GM19324 (cell line): ENCODE data around the gene C11orf86.
"Not testable (repeated sequence)": the region's sequence is repeated elsewhere in the genome, so short reads cannot be mapped to it uniquely, and the experiment has no call there.

Experiments
- ATAC-seq: cut with Tn5 transposase; IDR thresholded peaks from one replicate; pipeline ENCODE4 v1.9.1; 2021; ENCODE audit warnings: mild to moderate bottlenecking, moderate library complexity; ENCODE audit not compliant: unreplicated experiment, low FRiP score

The C11orf86 gene, protein sequence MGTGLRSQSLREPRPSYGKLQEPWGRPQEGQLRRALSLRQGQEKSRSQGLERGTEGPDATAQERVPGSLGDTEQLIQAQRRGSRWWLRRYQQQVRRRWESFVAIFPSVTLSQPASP

DNA sequence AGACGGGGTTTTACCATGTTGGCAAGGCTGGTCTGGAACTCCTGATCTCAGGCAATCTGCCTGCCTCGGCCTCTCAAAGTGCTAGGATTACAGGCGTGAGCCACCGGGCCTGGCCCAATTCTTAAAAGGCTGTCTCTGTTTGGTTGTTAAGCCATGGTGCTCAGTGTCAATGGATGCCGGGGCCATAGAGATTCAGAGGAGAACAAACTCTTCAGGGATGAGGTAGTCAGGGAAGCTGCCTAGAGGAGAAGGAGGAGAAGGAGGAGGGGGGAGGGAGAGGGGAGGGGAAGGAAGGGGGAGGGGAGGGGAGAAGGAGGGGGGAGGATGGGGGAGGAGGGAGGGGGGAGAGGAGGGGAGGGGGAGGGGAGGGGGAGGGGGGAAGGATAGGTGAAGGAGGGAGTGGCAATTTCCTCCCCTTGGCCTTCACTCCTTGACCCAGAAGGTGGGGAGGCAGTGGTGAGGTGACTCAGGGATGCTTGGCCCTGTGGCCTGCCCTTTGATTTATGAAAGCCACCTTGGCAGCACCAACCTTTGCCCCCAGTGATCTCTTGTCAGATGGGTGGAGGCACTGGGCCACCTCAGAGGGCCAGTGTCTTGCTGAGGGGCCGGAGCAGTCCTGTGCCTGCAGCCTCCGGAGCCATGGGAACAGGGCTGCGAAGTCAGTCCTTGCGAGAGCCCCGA, at the start of gene C11orf86:
Gene C11orf86 (plus strand): TSS at position 581 of the 681 bp plus-strand sequence. CDS start 59 bp downstream, at position 640.
- no peak for ATAC-seq

DNA sequence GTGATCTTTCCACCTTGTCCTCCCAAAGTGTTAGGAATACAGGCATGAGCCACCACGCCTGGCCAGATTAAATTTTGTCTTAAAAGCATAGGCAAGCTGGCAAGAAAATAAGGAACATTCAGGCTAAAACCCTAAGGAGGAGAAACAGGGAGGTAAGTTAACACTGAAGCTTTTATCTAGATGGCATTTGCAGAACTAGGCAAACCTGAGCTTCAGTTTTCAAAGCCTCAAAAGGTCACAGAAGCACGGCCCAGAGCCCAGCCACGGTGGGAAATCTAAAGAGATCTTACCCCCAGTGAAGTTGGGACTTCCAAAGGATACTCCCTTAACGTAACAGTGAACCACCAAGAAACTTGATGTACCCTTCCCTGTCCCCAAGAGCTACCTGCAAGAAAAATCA, 45.4 kb upstream of the C11orf86 start:
- no peak for ATAC-seq

DNA sequence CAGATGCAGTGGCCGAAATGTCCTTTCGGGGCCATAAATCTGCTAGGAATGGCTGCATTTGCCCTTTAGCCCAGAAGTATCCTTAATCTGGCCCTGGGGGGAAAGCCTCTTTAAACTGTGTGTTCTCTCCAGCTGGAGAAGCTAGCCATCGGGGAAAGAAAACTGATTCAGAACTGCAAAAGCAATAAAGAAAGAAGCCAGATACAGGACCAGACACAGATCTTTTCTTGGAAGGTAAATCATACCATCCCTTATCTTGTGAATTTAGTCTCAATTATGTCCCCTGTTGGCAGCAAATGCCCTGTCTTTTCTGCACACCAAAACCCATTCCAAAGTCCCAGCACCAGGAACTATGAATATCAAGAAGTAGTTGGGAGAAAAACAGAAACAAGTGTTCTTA, 42.6 kb upstream of the C11orf86 start:
- no peak for ATAC-seq

- ATAC-seq, result no peak
Observed at GRCh38 chr11:66933531-66933930, 41.6 kb upstream of the C11orf86 start.

DNA sequence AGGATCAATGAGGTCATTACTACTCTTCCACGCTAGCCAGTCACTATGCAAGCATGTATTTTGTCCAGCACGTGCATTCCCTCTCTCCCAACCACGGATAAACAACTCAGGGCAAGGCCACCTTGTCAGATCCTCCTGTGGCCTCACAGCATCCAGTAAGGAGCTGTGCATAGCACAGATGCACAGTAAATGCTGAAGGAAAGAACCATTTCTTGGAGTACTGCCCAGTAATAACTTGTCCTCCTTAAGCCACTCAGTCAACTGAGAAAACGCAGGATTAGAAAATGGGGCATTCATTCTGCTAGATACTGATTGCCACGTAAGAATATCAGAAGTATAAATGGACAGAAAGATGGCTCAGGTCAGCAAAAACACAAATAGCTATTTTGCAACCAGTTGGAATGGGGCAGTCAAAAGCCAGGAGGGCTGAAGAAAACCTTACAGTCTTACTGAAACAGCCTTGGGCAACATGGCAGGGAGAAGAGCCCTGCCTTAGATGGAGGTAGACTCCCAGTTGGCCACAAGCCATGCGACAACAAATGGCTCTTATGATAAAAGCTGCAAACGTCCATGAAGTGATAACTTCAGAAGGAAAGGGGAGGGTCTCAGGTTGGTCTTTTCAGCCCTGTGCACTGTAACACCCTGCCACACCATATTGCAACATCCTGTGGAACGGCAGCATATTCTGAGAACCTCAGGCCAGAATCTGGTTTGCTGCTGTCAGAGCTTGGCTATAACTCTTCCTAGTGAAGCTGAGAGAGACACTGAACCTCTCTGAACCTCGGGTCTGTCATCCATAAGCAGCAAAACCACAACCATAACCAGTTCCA, 39.9 kb upstream of the C11orf86 start:
- ATAC-seq, result no peak

DNA sequence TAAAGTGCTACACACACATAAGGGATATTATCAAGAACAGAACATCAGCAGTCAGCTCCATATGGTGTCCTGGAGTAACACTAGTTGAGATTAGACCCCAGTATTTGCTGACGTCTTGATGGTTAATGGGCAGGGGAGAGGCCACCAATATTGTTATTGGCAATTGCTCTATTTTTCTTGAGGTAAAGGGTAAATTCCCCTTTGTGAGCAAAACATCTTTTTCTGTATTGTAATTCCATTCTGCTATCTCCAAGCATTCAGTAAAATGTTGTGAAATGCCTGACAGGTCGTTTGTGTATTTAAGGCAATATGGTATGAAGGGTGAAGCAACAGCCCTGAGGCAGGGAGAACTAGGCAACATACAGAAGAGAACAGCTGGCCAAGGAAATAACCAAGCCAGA, 38.8 kb upstream of the C11orf86 start:
- ATAC-seq, result no peak

GRCh38 chr11:66937193-66937733, 37.8 kb upstream of the C11orf86 start:
- ATAC-seq, result no peak

DNA sequence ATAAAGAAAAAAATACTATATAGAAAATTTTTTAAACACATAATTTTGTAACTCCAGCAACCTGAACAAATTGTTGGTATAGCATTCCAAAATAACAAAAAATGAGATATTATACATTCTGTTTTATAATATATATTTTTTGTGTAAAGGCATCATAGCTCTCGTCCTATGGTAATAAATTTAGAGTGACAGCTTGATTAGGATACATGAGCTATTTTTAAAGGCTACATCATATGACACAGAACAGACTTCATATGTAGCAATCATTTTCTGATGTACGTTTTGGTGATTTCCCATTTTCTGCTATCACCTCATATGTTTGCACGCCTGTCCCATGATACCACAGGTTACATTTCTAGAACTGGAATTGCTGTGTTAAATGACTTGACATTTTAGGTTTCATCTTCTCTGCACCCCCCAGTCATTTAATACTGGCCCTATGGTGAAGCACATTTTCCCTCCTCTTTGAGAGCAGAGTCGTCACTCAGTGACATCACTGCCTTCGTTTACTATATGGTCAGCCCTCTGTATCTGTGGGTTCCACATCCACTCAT, 36.4 kb upstream of the C11orf86 start:
- no peak for ATAC-seq

- ATAC-seq, result no peak
Observed at GRCh38 chr11:66950112-66950535, 25.0 kb upstream of the C11orf86 start.

DNA sequence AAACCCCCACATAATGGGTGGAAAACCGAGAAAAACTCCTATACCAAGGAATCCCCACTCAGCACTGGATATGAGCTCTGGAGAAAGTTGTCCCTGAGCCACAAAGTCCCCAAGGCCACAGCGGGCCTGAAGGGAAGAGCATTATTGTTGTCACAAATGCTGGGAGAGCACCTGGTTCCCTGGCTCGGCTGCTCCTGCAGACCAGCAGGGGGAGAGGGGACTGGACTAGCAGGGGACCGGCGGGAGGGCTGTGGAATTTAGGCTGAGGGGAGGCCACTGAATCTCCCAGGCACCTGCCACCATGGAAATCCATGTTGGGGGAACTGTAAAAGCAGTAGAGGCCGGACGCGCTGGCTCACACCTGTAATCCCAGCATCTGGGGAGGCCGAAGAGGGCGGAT, 24.0 kb upstream of the C11orf86 start:
- no peak for ATAC-seq

DNA sequence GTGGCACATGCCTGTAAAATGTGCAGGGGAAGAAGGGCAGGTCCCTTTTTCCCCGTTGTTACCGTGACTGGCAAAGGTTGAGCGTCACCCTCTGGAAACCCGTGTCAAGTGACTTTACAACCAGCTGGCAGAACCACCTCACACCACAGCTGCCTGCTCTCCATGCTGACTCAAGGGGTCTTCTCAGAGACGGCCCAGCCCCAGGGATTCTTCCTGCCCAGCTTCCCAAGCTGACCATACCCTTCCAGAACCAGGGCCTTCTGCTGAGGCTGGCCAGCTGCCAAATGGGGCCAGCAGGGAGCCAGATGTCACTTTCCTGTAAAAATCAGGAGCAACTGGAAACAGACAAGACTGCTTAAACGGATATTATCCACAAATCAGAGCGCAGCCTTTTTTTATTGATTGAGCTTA, 23.2 kb upstream of the C11orf86 start:
- ATAC-seq, result no peak

- no peak for ATAC-seq
Observed at GRCh38 chr11:66953081-66953833, 21.8 kb upstream of the C11orf86 start.

- no peak for ATAC-seq
Observed at GRCh38 chr11:66956689-66957290, 18.3 kb upstream of the C11orf86 start.

DNA sequence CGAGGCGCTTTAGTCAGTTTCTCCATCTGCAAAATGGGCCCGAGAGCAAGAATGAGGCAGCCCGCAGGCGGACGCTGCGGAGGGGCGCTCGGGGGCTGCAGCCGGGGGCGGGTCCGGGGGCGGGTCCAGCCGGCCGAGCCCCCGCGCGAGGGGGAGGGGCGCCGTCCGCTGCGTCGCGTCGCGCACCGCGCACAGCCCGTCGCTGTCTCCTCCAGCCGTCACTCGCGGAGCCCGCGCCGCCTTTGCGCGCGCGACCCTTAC, 17.2 kb upstream of the C11orf86 start:
- ATAC-seq, result no peak

DNA sequence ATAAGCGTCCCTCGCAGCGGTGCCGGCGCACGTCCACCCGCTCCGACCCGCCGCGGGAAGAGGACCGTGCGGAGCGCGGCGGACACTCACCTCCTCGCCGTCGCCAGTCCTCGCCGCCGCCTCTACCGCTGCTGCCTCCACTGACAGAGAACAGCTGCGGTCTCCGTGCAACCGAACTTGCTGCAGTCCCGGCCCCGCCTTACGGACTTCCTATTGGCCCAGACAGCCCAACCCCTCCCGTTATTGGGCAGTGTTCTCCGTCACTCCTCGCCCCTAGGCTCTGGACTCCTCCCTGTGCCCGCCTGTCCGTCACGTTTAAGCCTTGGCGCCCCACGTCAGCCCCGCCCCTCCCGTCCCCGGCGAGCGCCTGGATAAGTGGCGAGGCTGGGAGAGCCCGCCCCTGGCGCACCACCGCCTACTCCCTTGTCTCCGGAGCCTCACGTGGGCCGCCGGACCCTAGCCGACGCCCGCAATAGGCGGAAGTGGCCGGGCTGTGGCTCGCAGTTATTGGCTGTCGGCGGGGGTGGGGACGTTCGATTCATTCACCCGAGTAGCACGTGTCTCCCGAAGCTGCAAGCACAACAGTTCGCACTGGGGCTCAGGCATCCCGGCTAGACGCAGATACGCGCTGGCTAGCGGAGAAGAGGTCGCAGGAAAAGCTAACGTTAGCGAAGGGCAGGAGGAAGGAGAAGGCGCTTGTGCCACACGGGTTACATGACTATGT, 16.7 kb upstream of the C11orf86 start, which contains the start of gene PC:
Gene PC (minus strand): TSS at position 152 of the 724 bp plus-strand sequence. CDS start 86,224 bp downstream, outside the sequence.
- ATAC-seq, result peak; percentile 84

DNA sequence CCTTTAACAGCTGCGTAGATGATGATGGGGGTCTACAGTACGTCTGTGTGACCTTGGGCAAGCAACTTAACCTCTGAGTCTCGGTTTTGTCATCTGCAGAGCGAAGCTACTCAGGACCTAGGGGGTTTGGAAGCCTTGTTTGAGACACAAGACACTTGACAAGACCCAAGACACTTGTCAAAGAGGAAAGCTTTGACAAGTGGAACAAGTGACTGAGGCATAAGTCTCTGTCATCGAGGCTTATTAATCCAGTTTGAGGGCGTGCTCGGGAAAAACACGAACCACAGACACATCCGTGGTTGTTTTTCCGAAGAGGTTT, 16.2 kb upstream of the C11orf86 start:
- ATAC-seq, result no peak

DNA sequence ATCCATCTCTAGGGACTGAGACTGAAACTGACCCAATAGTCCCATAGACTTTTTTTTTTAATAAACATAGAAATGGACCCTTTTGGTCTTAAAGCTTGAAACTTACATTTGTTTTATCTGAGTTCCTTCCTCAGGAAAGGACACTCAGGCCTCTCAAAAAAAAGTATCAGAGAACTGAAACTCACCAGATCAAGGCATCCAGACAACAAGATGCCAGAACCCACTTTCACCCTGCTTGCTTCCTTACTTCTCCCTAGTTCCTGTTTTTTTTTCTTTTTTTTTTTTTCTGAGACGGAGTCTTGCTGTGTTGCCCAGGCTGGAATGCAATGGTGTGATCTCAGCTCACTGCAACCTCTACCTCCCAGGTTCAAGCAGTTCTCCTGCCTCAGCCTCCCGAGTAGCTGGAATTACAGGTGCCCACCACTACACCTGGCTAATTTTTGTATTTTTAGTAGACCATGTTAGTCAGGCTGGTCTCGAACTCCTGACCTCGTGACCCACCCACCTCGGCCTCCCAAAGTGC, 13.4 kb upstream of the C11orf86 start:
- ATAC-seq, result not testable (repeated sequence)

GRCh38 chr11:66962247-66962646, 12.9 kb upstream of the C11orf86 start:
- ATAC-seq, result no peak

DNA sequence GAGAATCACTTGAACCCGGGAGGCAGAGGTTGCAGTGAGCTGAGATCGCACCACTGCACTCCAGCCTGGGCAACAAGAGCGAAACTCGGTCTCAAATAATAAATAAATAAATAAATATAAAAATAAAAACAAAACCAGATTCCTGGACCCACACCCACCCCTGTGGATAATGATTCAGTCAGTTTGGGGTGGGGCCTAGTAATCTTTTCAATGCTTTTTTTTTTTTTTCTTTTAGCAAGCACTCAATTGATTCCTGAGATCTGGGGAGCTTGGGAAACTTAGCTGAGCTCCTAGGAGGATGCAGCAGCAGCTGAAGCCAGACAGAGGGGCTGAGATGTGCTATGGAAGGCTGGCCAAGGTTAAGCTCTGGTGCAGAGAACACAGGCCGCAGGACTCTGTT, 12.3 kb upstream of the C11orf86 start:
- no peak for ATAC-seq
